Loucy (cell line): Measurements from ENCODE around the gene BCAM.

ENCODE experiments used
- H2AFZ ChIP-seq: fragments of 200-600 bp; sonication (generic); 2 replicates; pipeline ENCODE4 v1.6.0; 2016; ENCODE audit warnings: antibody characterized with exemption, mild to moderate bottlenecking, low read length, moderate library complexity
- H3F3A ChIP-seq: fragments of 200-600 bp; 2 replicates; pipeline ENCODE4 v1.6.0; 2016; ENCODE audit warnings: antibody characterized with exemption, low read depth, mild to moderate bottlenecking
- H3K27me3 ChIP-seq: fragments of 200-600 bp; sonication (generic); 2 replicates; pipeline ENCODE4 v1.6.1; 2014; ENCODE audit warnings: low read length, mild to moderate bottlenecking; ENCODE audit not compliant: insufficient read depth, poor library complexity, severe bottlenecking
- H3K36me3 ChIP-seq: fragments of 200-600 bp; sonication (generic); 2 replicates; pipeline ENCODE4 v1.6.1; 2016; ENCODE audit warnings: low read length; ENCODE audit not compliant: insufficient read depth
- H3K4me1 ChIP-seq: fragments of 200-600 bp; sonication (generic); 2 replicates; pipeline ENCODE4 v1.5.1; 2014; ENCODE audit warnings: low read length, mild to moderate bottlenecking; ENCODE audit not compliant: insufficient read depth, poor library complexity, severe bottlenecking
- H3K4me2 ChIP-seq: fragments of 200-600 bp; sonication (generic); 2 replicates; pipeline ENCODE4 v1.6.0; 2014; ENCODE audit warnings: antibody characterized with exemption, low read length, low read depth, mild to moderate bottlenecking; ENCODE audit not compliant: poor library complexity, severe bottlenecking
- H3K4me3 ChIP-seq: fragments of 200-600 bp; sonication (generic); 2 replicates; pipeline ENCODE4 v1.5.1; 2014; ENCODE audit warnings: low read length, mild to moderate bottlenecking, mixed read lengths; ENCODE audit not compliant: poor library complexity, severe bottlenecking
- H3K79me2 ChIP-seq: fragments of 200-600 bp; sonication (generic); 2 replicates; pipeline ENCODE4 v1.6.1; 2014; ENCODE audit warnings: low read length; ENCODE audit not compliant: insufficient read depth
- H3K9ac ChIP-seq: fragments of 200-600 bp; sonication (generic); 2 replicates; pipeline ENCODE4 v1.6.0; 2014; ENCODE audit warnings: mild to moderate bottlenecking, low read depth, low read length, moderate library complexity; ENCODE audit not compliant: poor library complexity, severe bottlenecking
- H3K9me2 ChIP-seq: fragments of 200-600 bp; sonication (generic); replicated peaks from 2 replicates; pipeline ENCODE4 v1.6.1; 2016; ENCODE audit warnings: low read depth, low read length, mixed read lengths
- H3K9me3 ChIP-seq: fragments of 200-600 bp; sonication (generic); 2 replicates; pipeline ENCODE4 v1.6.1; 2014; ENCODE audit warnings: mild to moderate bottlenecking, antibody characterized with exemption, low read length, low read depth; ENCODE audit not compliant: insufficient read depth
- H4K20me1 ChIP-seq: fragments of 200-600 bp; sonication (generic); 2 replicates; pipeline ENCODE4 v1.6.0; 2014; ENCODE audit warnings: antibody characterized with exemption, low read length, mild to moderate bottlenecking; ENCODE audit not compliant: insufficient read depth, poor library complexity, severe bottlenecking
- EZH2phosphoT487 ChIP-seq: fragments of 200-600 bp; IDR thresholded peaks from 2 replicates; pipeline ENCODE4 v1.6.1; 2018; ENCODE audit warnings: antibody characterized with exemption, mild to moderate bottlenecking, moderate library complexity, borderline replicate concordance
- TF ChIP-seq, protein P1 (sequence below): fragments of 200-600 bp; sonication (generic); conservative IDR thresholded peaks from 2 replicates; pipeline ENCODE4 v1.5.1; 2014; ENCODE audit warnings: mild to moderate bottlenecking, antibody characterized with exemption, low read length

BCAM gene

GRCh38 chr19:44772959-44773358 is 35.9 kb upstream of the BCAM start:
- Histone ChIP-seq H4K20me1 (no peaks in the 10 kb centered on the region), H3K27me3 (no peaks in the 10 kb centered on the region), H3K36me3 (no peaks in the 10 kb centered on the region), H3K9me2 (no peaks in the 10 kb centered on the region), H2AFZ (no peak overlapping the region), H3K9ac (no peak overlapping the region), H3K4me1 (peaks cover 6% of the 10 kb centered on the region), H3K4me2 (no peak overlapping the region), H3K79me2 (no peaks in the 10 kb centered on the region), H3K9me3 (no peaks in the 10 kb centered on the region), H3F3A (no peaks in the 10 kb centered on the region), H3K4me3 (no peak overlapping the region)
- TF ChIP-seq, protein P1, sequence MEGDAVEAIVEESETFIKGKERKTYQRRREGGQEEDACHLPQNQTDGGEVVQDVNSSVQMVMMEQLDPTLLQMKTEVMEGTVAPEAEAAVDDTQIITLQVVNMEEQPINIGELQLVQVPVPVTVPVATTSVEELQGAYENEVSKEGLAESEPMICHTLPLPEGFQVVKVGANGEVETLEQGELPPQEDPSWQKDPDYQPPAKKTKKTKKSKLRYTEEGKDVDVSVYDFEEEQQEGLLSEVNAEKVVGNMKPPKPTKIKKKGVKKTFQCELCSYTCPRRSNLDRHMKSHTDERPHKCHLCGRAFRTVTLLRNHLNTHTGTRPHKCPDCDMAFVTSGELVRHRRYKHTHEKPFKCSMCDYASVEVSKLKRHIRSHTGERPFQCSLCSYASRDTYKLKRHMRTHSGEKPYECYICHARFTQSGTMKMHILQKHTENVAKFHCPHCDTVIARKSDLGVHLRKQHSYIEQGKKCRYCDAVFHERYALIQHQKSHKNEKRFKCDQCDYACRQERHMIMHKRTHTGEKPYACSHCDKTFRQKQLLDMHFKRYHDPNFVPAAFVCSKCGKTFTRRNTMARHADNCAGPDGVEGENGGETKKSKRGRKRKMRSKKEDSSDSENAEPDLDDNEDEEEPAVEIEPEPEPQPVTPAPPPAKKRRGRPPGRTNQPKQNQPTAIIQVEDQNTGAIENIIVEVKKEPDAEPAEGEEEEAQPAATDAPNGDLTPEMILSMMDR: no peak
- no peak for TF ChIP-seq EZH2phosphoT487

- Histone ChIP-seq H3F3A (no peaks in the 10 kb centered on the region), H4K20me1 (no peaks in the 10 kb centered on the region), H3K9me3 (no peaks in the 10 kb centered on the region), H3K9ac (no peak overlapping the region), H3K36me3 (no peaks in the 10 kb centered on the region), H2AFZ (no peak overlapping the region), H3K79me2 (no peaks in the 10 kb centered on the region), H3K27me3 (no peaks in the 10 kb centered on the region), H3K4me3 (no peak overlapping the region), H3K4me1 (no peaks in the 10 kb centered on the region), H3K4me2 (no peak overlapping the region), H3K9me2 (no peaks in the 10 kb centered on the region)
- no peak for TF ChIP-seq EZH2phosphoT487
- TF ChIP-seq, protein P1: no peak
Measured at GRCh38 chr19:44775676-44776240, 33.1 kb upstream of the BCAM start.

GRCh38 chr19:44776402-44777096 is 32.4 kb upstream of the BCAM start:
- Histone ChIP-seq H3K4me2 (no peak overlapping the region), H4K20me1 (no peaks in the 10 kb centered on the region), H3K36me3 (no peaks in the 10 kb centered on the region), H3K9me2 (no peaks in the 10 kb centered on the region), H3K9ac (no peak overlapping the region), H3K27me3 (no peaks in the 10 kb centered on the region), H3F3A (no peaks in the 10 kb centered on the region), H3K4me1 (no peaks in the 10 kb centered on the region), H3K9me3 (no peaks in the 10 kb centered on the region), H3K4me3 (no peak overlapping the region), H3K79me2 (no peaks in the 10 kb centered on the region), H2AFZ (no peak overlapping the region)
- TF ChIP-seq EZH2phosphoT487: no peak
- TF ChIP-seq, protein P1: no peak
